Measurements from ENCODE around the gene NXPE1.

The NXPE1 gene

GRCh38 chr11:114563077-114563476 lies 3.4 kb upstream of the NXPE1 start:
- no peak for DNase-seq (ENCODE audit: low read depth in 2 of 2, low spot score in 1 of 2)

GRCh38 chr11:114562166-114562916 lies 2.7 kb upstream of the NXPE1 start:
- no peak for DNase-seq (ENCODE audit: low read depth in 2 of 2, low spot score in 1 of 2)

- no peak for DNase-seq (ENCODE audit: low read depth in 2 of 2, low spot score in 1 of 2)
Observed at GRCh38 chr11:114556135-114556534, 3.5 kb downstream of the NXPE1 start.

- DNase-seq (ENCODE audit: low read depth in 2 of 2, low spot score in 1 of 2) = no peak
Observed at GRCh38 chr11:114553642-114554041, 6.0 kb downstream of the NXPE1 start.

- no peak for DNase-seq (ENCODE audit: low read depth in 2 of 2, low spot score in 1 of 2)
Observed at GRCh38 chr11:114551060-114551459, 8.6 kb downstream of the NXPE1 start.

GRCh38 chr11:114525682-114526081 lies 34.0 kb downstream of the NXPE1 start:
- DNase-seq (ENCODE audit: low read depth in 2 of 2, low spot score in 1 of 2) = no peak

GRCh38 chr11:114524122-114524521 lies 35.6 kb downstream of the NXPE1 start:
- DNase-seq (ENCODE audit: low read depth in 2 of 2, low spot score in 1 of 2) = no peak

GRCh38 chr11:114522818-114523217 lies 36.9 kb downstream of the NXPE1 start:
- no peak for DNase-seq (ENCODE audit: low read depth in 2 of 2, low spot score in 1 of 2)

- no peak for DNase-seq (ENCODE audit: low read depth in 2 of 2, low spot score in 1 of 2)
Observed at GRCh38 chr11:114511538-114511937, 48.1 kb downstream of the NXPE1 start.

GRCh38 chr11:114511079-114511478 lies 48.6 kb downstream of the NXPE1 start:
- DNase-seq (ENCODE audit: low read depth in 2 of 2, low spot score in 1 of 2) = no peak

- no peak for DNase-seq (ENCODE audit: low read depth in 2 of 2, low spot score in 1 of 2)
Observed at GRCh38 chr11:114501901-114502300, 57.8 kb downstream of the NXPE1 start.

- no peak for DNase-seq (ENCODE audit: low read depth in 2 of 2, low spot score in 1 of 2)
Observed at GRCh38 chr11:114499756-114500155, 59.9 kb downstream of the NXPE1 start.

GRCh38 chr11:114496915-114497314 lies 62.8 kb downstream of the NXPE1 start:
- DNase-seq (ENCODE audit: low read depth in 2 of 2, low spot score in 1 of 2) = no peak

- DNase-seq (ENCODE audit: low read depth in 2 of 2, low spot score in 1 of 2) = no peak
Observed at GRCh38 chr11:114483929-114484328, 75.8 kb downstream of the NXPE1 start.

- DNase-seq (ENCODE audit: low read depth in 2 of 2, low spot score in 1 of 2) = no peak
Observed at GRCh38 chr11:114482114-114482513, 77.6 kb downstream of the NXPE1 start.

GRCh38 chr11:114479331-114479730 lies 80.3 kb downstream of the NXPE1 start:
- no peak for DNase-seq (ENCODE audit: low read depth in 2 of 2, low spot score in 1 of 2)

- DNase-seq (ENCODE audit: low read depth in 2 of 2, low spot score in 1 of 2) = no peak
Observed at GRCh38 chr11:114478768-114479167, 80.9 kb downstream of the NXPE1 start.

- no peak for DNase-seq (ENCODE audit: low read depth in 2 of 2, low spot score in 1 of 2)
Observed at GRCh38 chr11:114478001-114478410, 81.7 kb downstream of the NXPE1 start.

- no peak for DNase-seq (ENCODE audit: low read depth in 2 of 2, low spot score in 1 of 2)
Observed at GRCh38 chr11:114472661-114473060, 87.0 kb downstream of the NXPE1 start.
